ENCODE measurements around the gene IRF1. TPM values are rescaled to one million over a fixed set of nuclear protein-coding genes. Genes with fewer than 3 reads are reported as not detected.
A peak's percentile ranks its signal among the peaks of the same experiment; 100 is the strongest.

IRF1 gene
- total RNA-seq, 2 experiments from 2014 or later = 1,212 to 1,234 TPM

GRCh38 chr5:132489051-132489770 is 1.4 kb downstream of the IRF1 start:
- Histone ChIP-seq H3K36me3 (ENCODE audit: insufficient read depth, low read length) (peaks cover 58% of the 10 kb centered on the region), H3K4me1 (ENCODE audit: insufficient read depth, low read length) (peaks cover 75% of the 10 kb centered on the region), H3K4me3 (ENCODE audit: low read length) (peak overlapping the region; percentile 98), H3K27me3 (ENCODE audit: control insufficient read depth in 1 of 2, insufficient read depth in 2 of 2, low read length in 2 of 2) (no peaks in the 10 kb centered on the region), H3K9me3 (ENCODE audit: control insufficient read depth in 1 of 2, insufficient read depth in 1 of 2, low read length in 2 of 2) (peaks cover 0 to 5% of the 10 kb centered on the region in 2 experiments), H3K27ac (ENCODE audit: low read depth in 1 of 2, low read length in 2 of 2) (peak overlapping the region; percentile 87 to 99)
- POLR2A ChIA-PET = interaction anchor here (0.7 to 25.5 kb wide), 21 partner anchors 10 to 562 kb away, joined by 3 to 1045 read pairs (median 13); partner anchors contain the start of genes HSPA4, KIF3A, RAD50 and SLC22A5
- TF ChIP-seq, protein P1, sequence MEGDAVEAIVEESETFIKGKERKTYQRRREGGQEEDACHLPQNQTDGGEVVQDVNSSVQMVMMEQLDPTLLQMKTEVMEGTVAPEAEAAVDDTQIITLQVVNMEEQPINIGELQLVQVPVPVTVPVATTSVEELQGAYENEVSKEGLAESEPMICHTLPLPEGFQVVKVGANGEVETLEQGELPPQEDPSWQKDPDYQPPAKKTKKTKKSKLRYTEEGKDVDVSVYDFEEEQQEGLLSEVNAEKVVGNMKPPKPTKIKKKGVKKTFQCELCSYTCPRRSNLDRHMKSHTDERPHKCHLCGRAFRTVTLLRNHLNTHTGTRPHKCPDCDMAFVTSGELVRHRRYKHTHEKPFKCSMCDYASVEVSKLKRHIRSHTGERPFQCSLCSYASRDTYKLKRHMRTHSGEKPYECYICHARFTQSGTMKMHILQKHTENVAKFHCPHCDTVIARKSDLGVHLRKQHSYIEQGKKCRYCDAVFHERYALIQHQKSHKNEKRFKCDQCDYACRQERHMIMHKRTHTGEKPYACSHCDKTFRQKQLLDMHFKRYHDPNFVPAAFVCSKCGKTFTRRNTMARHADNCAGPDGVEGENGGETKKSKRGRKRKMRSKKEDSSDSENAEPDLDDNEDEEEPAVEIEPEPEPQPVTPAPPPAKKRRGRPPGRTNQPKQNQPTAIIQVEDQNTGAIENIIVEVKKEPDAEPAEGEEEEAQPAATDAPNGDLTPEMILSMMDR (IDR thresholded peaks at IDR 0.05) = no peak
- Mint-ChIP-seq H3K36me3 (ENCODE audit: low read depth) (peaks cover 59% of the 10 kb centered on the region), H3K4me1 (ENCODE audit: low read depth) (peaks cover 81% of the 10 kb centered on the region), H3K27me3 (peaks cover 7% of the 10 kb centered on the region), H3K9me3 (no peaks in the 10 kb centered on the region), H3K27ac (peak overlapping the region; percentile 97), H3K4me3 (peak overlapping the region; percentile 98)
- intact Hi-C loops (cut with DNase I, micrococcal nuclease) = no loop called here
- CTCF ChIA-PET = interaction anchor here (0.6 to 5.5 kb wide), 17 partner anchors 9 to 82 kb away, joined by 3 to 34 read pairs (median 8); no protein-coding TSS in a partner anchor
- DNase-seq = peak in 8 of 14 experiments; percentile 4 to 37 (median 24)
- ATAC-seq (ENCODE audit: poor library complexity) = no peak

DNA sequence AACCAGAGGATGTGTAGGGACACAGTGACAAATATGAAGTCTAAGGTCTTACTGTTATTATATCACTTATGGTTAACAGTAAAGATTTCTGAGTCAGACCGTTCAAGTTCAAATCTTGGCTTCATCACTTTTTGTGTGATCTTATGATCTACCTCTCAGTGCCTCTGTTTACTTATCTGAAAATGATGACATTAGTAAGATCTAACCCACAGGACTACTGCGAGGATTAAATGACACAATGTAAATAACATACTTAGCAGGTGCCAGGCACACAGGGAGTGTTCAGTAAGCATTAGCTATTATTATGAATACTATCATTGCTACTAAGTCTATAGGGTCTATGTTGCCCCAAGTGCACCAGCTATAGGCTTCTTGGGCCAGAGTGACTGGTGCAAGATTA is 2.0 kb downstream of the IRF1 start:
- peaks cover 64% of the 10 kb centered on the region for H3K36me3 ChIP-seq (ENCODE audit: insufficient read depth, low read length)
- ChIA-PET POLR2A (interaction anchor here (0.9 to 25.5 kb wide), 13 partner anchors 9 to 563 kb away, joined by 3 to 1045 read pairs (median 71); partner anchors contain the start of genes HSPA4, KIF3A and SLC22A5), CTCF (interaction anchor here (0.6 to 5.5 kb wide), 6 partner anchors 8 to 80 kb away, joined by 3 to 34 read pairs (median 12); no protein-coding TSS in a partner anchor)
- Mint-ChIP-seq H3K27ac (peak overlapping the region; percentile 97), H3K27me3 (peaks cover 7% of the 10 kb centered on the region), H3K9me3 (no peaks in the 10 kb centered on the region), H3K4me3 (peak overlapping the region; percentile 98), H3K4me1 (ENCODE audit: low read depth) (peaks cover 81% of the 10 kb centered on the region), H3K36me3 (ENCODE audit: low read depth) (peaks cover 66% of the 10 kb centered on the region)
- H3K27ac ChIP-seq (ENCODE audit: low read depth in 1 of 2, low read length in 2 of 2) = peak overlapping the region; percentile 87 to 99
- H3K4me3 ChIP-seq (ENCODE audit: low read length) = peak overlapping the region; percentile 98
- DNase-seq = no peak
- intact Hi-C loops (cut with DNase I, micrococcal nuclease) = no loop called here
- H3K4me1 ChIP-seq (ENCODE audit: insufficient read depth, low read length) = peaks cover 75% of the 10 kb centered on the region
- no peaks in the 10 kb centered on the region for H3K27me3 ChIP-seq (ENCODE audit: control insufficient read depth in 1 of 2, insufficient read depth in 2 of 2, low read length in 2 of 2)
- peaks cover 0 to 5% of the 10 kb centered on the region in 2 experiments for H3K9me3 ChIP-seq (ENCODE audit: control insufficient read depth in 1 of 2, insufficient read depth in 1 of 2, low read length in 2 of 2)
- ATAC-seq (ENCODE audit: poor library complexity) = no peak
- TF ChIP-seq, protein P1 (IDR thresholded peaks at IDR 0.05) = no peak

GRCh38 chr5:132487841-132488555 is 2.6 kb downstream of the IRF1 start:
- H3K4me3 Mint-ChIP-seq = peak overlapping the region; percentile 98
- peaks cover 77% of the 10 kb centered on the region for H3K4me1 Mint-ChIP-seq (ENCODE audit: low read depth)
- Histone ChIP-seq H3K27ac (ENCODE audit: low read depth in 1 of 2, low read length in 2 of 2) (peak overlapping the region; percentile 87 to 99), H3K9me3 (ENCODE audit: control insufficient read depth in 1 of 2, insufficient read depth in 1 of 2, low read length in 2 of 2) (peaks cover 0 to 5% of the 10 kb centered on the region in 2 experiments), H3K4me3 (ENCODE audit: low read length) (peak overlapping the region; percentile 98), H3K4me1 (ENCODE audit: insufficient read depth, low read length) (peaks cover 75% of the 10 kb centered on the region), H3K36me3 (ENCODE audit: insufficient read depth, low read length) (peaks cover 70% of the 10 kb centered on the region), H3K27me3 (ENCODE audit: control insufficient read depth in 1 of 2, insufficient read depth in 2 of 2, low read length in 2 of 2) (no peaks in the 10 kb centered on the region)
- TF ChIP-seq, protein P1 (IDR thresholded peaks at IDR 0.05) = no peak
- ATAC-seq (ENCODE audit: poor library complexity) (no peak), DNase-seq (peak in 5 of 14 experiments; percentile 10 to 38 (median 31))
- intact Hi-C loops (cut with DNase I, micrococcal nuclease) = no loop called here
- no peaks in the 10 kb centered on the region for H3K9me3 Mint-ChIP-seq
- peak overlapping the region; percentile 97 for H3K27ac Mint-ChIP-seq
- ChIA-PET POLR2A (interaction anchor here (0.9 to 25.5 kb wide), 11 partner anchors 9 to 119 kb away, joined by 3 to 1045 read pairs (median 188); partner anchors contain the start of gene SLC22A5), CTCF (interaction anchor here (1.0 to 5.5 kb wide), 5 partner anchors 23 to 79 kb away, joined by 3 to 34 read pairs (median 8); no protein-coding TSS in a partner anchor)
- H3K27me3 Mint-ChIP-seq = peaks cover 7% of the 10 kb centered on the region
- H3K36me3 Mint-ChIP-seq (ENCODE audit: low read depth) = peaks cover 71% of the 10 kb centered on the region

Measured in CD4-positive, alpha-beta T cell (primary cell).